Measurements from ENCODE around the gene PLA2G6. TPM values are rescaled to one million over a fixed set of nuclear protein-coding genes. Genes with fewer than 3 reads are reported as not detected.
A peak's percentile ranks its signal among the peaks of the same experiment; 100 is the strongest.

PLA2G6 gene
- total RNA-seq, 1 experiment from 2014 or later: 36.0 TPM

- peaks cover 12 to 26% of the 10 kb centered on the region in 2 experiments; a peak in 3 of 4 replicates for H3K36me3 ChIP-seq (ENCODE audit: control insufficient read depth in 1 of 2, insufficient read depth in 2 of 2, low read length in 2 of 2)
These were observed 112.0 kb downstream of the PLA2G6 start for GRCh38 chr22:38069372-38070249.

More at GRCh38 chr22:38069372-38070249, 112.0 kb downstream of the PLA2G6 start:
- Histone ChIP-seq H2AFZ (ENCODE audit: low read depth, low read length, poor library complexity, severe bottlenecking) (no peak overlapping the region), H3K9me3 (ENCODE audit: control insufficient read depth in 1 of 2, insufficient read depth in 1 of 2, low read depth in 1 of 2, low read length in 2 of 2) (no peaks in the 10 kb centered on the region), H3K4me3 (replicated peaks in 1 of 2; ENCODE audit: low read depth in 1 of 2, low read length in 2 of 2) (no peak overlapping the region), H3K27ac (ENCODE audit: low read depth, low read length) (no peak overlapping the region), H3K4me1 (ENCODE audit: control insufficient read depth in 1 of 2, insufficient read depth in 2 of 2, low read length in 2 of 2) (no peaks in the 10 kb centered on the region), H3K79me2 (ENCODE audit: insufficient read depth, low read length) (no peaks in the 10 kb centered on the region), H3K27me3 (ENCODE audit: insufficient read depth, low read length) (no peaks in the 10 kb centered on the region), H3K4me2 (ENCODE audit: low read length) (no peak overlapping the region), H3K9me2 (ENCODE audit: insufficient read depth) (no peaks in the 10 kb centered on the region), H3K9ac (ENCODE audit: low read length) (no peak overlapping the region), H4K20me1 (ENCODE audit: insufficient read depth) (no peaks in the 10 kb centered on the region)
- ATAC-seq (peak; percentile 67), DNase-seq (ENCODE audit: low read depth, low spot score) (no peak)
- no peak for TF ChIP-seq REST (IDR thresholded peaks at IDR 0.05; ENCODE audit: low read depth)
- TF ChIP-seq EZH2phosphoT487 (IDR thresholded peaks at IDR 0.05; ENCODE audit: borderline replicate concordance): no peak
- TF ChIP-seq RAD21 (IDR thresholded peaks at IDR 0.05; ENCODE audit: low read depth): peak; percentile 54
- no peak for TF ChIP-seq ZFX (IDR thresholded peaks at IDR 0.05)
- no peak for TF ChIP-seq YY1 (IDR thresholded peaks at IDR 0.05; ENCODE audit: extremely low read depth, insufficient replicate concordance, low read depth, low read length)
- TF ChIP-seq ELF1 (IDR thresholded peaks at IDR 0.05; ENCODE audit: borderline replicate concordance, low read depth): no peak
- no peak for TF ChIP-seq EZH2 (IDR thresholded peaks at IDR 0.05)
- TF ChIP-seq CTCF (IDR thresholded peaks at IDR 0.05 in 2 of 3, conservative IDR thresholded peaks at IDR 0.05 in 1 of 3; ENCODE audit: borderline replicate concordance in 1 of 3, insufficient read depth in 1 of 3, low read depth in 2 of 3, low read length in 2 of 3): peak in 2 of 3 experiments; percentile 38 to 54; a peak in 4 of 6 replicates
- no peak for TF ChIP-seq SP1 (IDR thresholded peaks at IDR 0.05; ENCODE audit: low read depth)
- TF ChIP-seq CBX3 (IDR thresholded peaks at IDR 0.05; ENCODE audit: low read depth): no peak
- TF ChIP-seq EGR1 (IDR thresholded peaks at IDR 0.05; ENCODE audit: low read depth): no peak
- POLR2A ChIA-PET: no interaction called here
- CTCF ChIA-PET: no interaction called here
- intact Hi-C loops (cut with micrococcal nuclease): no loop called here
- RAD21 ChIA-PET (ENCODE audit: low non-redundant PET in 1 of 2, low total read pairs in 2 of 2, uncharacterized antibody in 2 of 2, unreplicated experiment in 2 of 2): no interaction called here
- no TSS peak for BruUV-seq (replicated peaks)
